H4 (cell line): ENCODE results near the gene SPATA19. TPM values are rescaled to one million over a fixed set of nuclear protein-coding genes. Genes with fewer than 3 reads are reported as not detected.

ENCODE experiments used
- DNase-seq: peaks from one replicate; pipeline ENCODE4 v3.0.0-alpha.2; 2015; ENCODE audit warnings: low spot score
- total RNA-seq: library from RNA; depleted of rRNA; stranded (reverse); fragments of >200 nt; shearing (Covaris generic); gene quantifications from 2 replicates; pipeline ENCODE4 v1.2.3, GENCODE V29; 2014

Gene SPATA19
- total RNA-seq, 1 experiment from 2014 or later: not detected

DNA sequence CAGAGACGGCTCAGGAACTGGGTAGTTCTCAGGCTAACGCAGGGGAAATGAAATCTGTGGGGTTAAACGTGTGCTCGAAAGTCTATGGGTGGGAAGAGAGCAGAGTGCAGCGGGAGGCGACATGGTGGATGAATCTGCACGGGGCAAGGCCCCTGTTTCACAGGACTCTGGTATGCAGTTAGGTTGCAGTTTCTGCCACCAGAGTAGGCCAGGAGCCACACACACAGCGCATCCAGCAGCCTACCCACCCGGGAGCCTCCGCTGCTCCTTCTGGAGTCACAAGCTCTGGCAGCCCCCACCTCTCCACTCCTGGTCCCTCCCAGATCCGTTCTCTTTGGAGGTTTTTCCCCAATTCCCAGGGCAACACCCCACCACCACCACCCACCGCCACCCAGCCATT lies 27.0 kb downstream of the SPATA19 start:
- DNase-seq: no peak

- DNase-seq: no peak
Observed at GRCh38 chr11:133817449-133817848, 27.9 kb downstream of the SPATA19 start.

GRCh38 chr11:133816146-133816870 lies 29.0 kb downstream of the SPATA19 start:
- DNase-seq: no peak

DNA sequence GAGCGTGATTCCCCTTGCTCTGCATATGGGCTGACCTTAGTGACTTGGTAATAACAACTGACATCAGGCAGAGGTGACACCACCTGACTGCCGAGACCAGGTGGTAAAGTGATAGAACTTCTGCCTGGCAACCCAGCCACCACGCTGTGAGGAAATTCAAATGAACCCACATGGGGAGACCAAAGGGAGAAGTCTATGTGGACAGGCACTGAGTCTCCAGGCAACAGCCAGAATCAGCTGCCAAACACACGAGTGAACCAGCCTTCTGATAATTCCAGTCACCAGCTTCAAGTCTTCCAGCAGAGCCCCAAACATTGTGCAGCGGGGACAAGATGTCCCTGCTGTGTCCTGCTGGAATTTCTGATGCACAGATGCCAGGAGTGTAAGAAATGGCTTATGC lies 29.7 kb downstream of the SPATA19 start:
- no peak for DNase-seq

DNA sequence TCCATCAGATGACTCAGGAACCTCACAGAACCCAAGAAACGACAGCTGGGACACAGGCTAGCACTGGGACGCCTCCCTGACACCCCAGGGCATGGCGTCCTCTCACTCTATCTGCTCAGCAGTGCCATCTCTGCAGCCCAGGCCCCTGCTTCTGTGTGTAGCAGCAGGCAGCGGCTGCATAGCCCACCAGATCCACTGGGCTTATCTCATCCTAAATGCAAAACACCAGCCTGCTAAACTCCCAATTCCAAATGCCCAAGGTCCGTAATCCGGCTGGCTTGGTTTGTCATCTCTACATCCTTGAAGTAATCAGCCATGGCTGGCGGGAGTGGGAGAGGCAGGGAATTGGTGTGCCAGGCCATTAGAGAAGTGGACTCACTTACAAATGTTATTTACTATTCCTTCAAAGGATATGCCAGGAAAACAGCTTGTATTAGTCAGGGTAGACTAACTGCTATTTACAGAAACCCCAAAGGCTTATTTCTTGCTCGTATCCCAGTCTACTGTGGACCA lies 30.7 kb downstream of the SPATA19 start:
- DNase-seq: no peak

DNA sequence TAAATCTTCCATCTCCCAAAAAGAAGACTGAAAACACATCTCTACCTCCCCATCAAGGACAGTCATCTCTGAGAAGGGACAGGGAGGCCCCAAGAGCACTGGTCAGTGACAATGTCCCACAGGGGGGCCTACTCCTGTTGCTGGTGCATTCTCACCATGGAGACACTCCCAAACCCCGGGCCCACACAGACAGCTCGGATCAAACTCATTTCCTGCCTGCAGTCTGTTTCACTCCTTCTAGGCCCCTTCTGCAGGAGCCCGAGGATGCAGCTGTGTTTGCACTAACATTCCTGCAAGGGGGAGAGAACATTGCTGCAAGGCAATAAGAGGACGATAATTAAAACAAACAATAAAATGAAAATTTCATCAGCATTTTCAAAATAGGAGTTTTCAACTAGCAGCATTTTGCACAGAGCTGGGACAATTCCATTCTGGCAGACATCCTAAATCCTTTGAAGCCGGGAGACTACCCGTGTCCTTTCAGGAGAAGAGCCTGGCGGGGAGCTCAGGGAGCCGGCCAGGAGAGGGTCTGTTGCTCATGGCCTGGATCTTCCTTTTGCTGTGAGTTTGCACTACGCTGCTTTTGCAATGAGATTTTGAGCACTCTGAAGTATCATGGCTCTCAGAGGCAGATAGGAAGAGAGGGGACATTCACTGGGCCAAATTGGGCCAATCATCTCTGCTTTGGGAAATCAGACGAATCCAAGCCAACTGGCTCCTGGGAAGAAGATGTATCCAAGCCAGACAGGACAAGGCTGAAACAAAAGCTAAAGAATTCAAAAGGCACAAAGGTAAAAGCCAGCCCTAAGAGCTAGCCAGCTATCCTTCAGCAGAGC lies 33.2 kb downstream of the SPATA19 start:
- no peak for DNase-seq

- DNase-seq: no peak
Observed at GRCh38 chr11:133810766-133811165, 34.5 kb downstream of the SPATA19 start.

GRCh38 chr11:133809569-133810491 lies 35.5 kb downstream of the SPATA19 start:
- no peak for DNase-seq

- DNase-seq: no peak
Observed at GRCh38 chr11:133808393-133809140, 36.7 kb downstream of the SPATA19 start.

- DNase-seq: no peak
Observed at GRCh38 chr11:133803026-133803425, 42.3 kb downstream of the SPATA19 start.

GRCh38 chr11:133801356-133801755 lies 44.0 kb downstream of the SPATA19 start:
- no peak for DNase-seq

GRCh38 chr11:133800666-133801065 lies 44.6 kb downstream of the SPATA19 start:
- DNase-seq: no peak

- DNase-seq: no peak
Observed at GRCh38 chr11:133797554-133797953, 47.8 kb downstream of the SPATA19 start.

DNA sequence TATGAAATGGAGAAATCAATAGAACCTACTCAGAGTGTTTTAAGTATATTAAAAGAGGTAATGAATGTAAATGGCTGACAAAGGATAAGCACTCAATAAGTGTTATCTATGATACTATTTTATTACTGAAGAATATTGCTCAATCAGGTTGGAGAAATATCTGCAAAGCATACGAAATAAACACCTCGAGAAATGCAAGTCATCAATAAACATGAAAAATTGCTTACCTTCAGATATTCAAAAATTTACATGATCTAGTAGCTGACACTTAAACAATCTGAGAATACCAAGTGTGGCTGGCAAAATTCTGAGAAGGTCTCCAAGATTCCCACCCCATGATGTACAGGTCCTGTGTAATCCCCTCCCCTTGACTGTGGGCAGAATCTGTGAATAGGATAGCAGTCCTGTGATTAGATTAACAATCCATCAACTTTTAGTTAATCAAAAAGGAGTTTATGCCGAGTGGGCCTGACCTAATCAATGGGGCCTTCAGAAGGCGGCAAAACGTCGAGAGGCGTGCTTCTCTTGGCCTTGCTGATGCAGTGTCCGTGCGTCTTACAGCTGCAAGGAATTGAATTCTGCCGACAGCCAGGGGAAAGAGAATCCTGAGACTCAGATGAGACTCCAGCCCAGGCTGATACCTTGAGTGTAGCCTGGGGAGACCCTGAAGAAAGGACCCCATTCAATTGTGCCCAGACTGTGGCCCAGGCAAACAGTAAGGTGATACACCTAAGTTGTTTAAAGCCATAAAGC lies 49.1 kb downstream of the SPATA19 start:
- DNase-seq: no peak

DNA sequence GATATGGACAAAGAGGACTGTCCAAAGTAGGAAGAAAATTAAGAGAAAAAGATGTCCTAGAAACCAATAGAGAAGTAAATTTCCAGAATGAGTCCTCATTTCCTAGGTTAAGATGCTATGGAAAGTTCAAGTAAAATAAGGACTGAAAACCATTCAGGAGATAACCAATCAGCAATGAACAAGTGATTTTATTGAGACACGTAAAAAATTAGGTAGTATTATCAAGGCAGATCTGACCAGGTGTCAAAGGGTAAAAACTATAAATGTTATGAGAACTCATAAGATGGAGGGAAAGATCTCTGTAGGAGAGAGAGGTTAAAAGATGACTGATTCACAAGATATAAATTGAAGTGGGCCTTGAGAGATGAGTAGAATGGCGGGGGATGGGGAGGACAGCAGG lies 50.2 kb downstream of the SPATA19 start:
- DNase-seq: no peak

DNA sequence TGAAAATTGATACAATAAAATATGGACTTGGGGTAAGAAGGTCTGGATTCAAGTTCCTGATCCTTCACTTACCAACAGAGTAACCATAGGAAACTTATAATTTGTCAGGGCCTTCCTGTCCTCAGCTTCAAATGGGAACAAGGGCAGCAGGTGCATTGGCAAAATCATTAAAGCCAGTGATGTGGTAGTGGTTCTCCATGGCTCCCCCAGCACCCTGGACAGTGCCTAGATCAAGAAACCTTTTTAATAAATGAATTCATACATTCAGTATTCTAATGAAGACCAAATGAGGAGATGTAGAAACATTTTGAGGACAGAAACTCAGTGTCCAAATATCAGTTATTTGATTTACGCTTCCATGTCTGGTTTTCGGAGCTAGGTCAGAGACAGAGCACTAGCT lies 51.1 kb downstream of the SPATA19 start:
- no peak for DNase-seq

DNA sequence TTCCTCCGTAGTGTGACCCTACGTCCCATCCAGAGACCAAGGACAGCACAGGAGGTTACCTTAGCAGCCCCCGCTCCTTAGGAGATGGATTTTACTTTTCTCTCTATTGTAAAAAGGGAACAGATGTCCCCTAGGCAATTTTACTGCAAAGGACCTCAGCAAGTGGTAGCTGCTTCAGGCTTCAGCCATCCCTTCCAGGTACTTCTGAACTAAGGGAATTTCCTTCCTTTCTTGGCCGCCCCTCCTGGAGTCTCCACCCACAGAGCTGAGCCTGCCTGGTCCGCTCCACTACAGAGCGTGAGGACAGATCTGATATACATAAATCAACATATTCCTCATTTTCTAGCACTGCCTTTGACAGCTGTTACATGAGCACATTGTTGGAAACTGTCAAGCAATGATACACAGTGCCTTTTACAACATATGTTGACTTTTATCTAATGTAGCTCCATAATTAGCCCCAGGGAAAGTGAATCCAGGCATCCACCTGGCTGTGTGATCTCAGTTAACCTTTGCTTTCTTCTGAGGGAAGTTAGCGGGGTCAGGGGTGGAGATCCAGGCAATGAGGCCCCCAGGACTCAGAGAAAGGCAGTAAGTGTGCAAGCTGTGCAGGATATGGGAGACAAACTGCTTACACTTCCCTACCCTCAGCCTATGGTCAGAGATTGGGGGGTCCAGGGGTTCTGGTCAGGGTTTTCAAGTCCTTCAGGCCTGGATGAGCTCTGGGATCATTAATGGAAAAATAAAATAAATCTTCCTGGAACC lies 51.9 kb downstream of the SPATA19 start:
- no peak for DNase-seq

DNA sequence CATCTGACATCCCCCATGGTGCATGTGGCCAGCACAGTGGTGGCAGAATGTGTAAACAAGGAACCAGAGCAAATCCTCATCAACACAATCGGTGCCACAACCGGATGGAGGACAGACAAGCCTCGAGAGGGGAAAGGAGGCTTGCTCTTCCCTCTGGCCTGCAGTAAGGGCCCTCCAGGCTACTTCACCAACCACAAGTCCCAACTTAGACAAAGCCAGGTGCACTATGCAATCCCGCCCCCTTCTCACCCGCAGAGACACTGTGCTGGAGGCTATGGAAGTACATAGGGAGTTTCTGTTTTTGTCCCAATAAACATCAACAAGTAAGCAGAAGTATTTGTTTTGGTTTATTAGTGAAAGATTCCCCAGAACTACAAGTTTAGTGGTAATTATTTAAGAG lies 54.3 kb downstream of the SPATA19 start:
- DNase-seq: no peak
